OCI-LY7 (cell line): ENCODE data around the gene CNOT10.
"Not testable (repeated sequence)": the region's sequence is repeated elsewhere in the genome, so short reads cannot be mapped to it uniquely, and the experiment has no call there.

Source experiments
- EZH2phosphoT487 ChIP-seq: fragments of 200-600 bp; sonication (generic); IDR thresholded peaks from 2 replicates; pipeline ENCODE4 v1.6.1; 2018; ENCODE audit warnings: low read depth, borderline replicate concordance, mild to moderate bottlenecking, mixed run types, antibody characterized with exemption, low read length, moderate library complexity, mixed read lengths
- TF ChIP-seq, protein P1 (sequence below): fragments of 200-600 bp; sonication (generic); conservative IDR thresholded peaks from 2 replicates; pipeline ENCODE4 v1.5.1; 2014; ENCODE audit warnings: mild to moderate bottlenecking, antibody characterized with exemption, low read length, moderate library complexity, mixed read lengths

DNA sequence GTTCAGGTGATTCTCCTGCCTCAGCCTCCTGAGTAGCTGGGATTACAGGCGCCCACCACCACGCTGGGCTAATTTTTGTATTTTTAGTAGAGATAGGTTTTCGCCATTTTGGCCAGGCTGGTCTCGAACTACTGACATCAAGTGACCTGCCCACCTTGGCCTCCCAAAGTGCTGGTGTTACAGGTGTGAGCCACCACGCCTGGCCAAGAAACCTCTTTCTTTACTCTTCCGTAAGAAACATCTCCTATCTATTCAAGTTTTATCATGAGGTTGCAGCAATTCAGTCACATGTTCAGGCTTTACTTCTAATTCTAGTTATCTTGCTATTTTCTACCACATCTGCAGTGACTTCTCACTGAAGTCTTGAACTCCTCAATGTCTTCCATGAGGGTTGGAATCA, 15.8 kb upstream of the CNOT10 start:
- TF ChIP-seq, protein P1, sequence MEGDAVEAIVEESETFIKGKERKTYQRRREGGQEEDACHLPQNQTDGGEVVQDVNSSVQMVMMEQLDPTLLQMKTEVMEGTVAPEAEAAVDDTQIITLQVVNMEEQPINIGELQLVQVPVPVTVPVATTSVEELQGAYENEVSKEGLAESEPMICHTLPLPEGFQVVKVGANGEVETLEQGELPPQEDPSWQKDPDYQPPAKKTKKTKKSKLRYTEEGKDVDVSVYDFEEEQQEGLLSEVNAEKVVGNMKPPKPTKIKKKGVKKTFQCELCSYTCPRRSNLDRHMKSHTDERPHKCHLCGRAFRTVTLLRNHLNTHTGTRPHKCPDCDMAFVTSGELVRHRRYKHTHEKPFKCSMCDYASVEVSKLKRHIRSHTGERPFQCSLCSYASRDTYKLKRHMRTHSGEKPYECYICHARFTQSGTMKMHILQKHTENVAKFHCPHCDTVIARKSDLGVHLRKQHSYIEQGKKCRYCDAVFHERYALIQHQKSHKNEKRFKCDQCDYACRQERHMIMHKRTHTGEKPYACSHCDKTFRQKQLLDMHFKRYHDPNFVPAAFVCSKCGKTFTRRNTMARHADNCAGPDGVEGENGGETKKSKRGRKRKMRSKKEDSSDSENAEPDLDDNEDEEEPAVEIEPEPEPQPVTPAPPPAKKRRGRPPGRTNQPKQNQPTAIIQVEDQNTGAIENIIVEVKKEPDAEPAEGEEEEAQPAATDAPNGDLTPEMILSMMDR, result not testable (repeated sequence)
- not testable (repeated sequence) for TF ChIP-seq EZH2phosphoT487
